Esophagus mucosa (tissue), 1 donor: ENCODE data around the gene OR5AC2. TPM values are rescaled to one million over a fixed set of nuclear protein-coding genes. Genes with fewer than 3 reads are reported as not detected.

Experiments
- ATAC-seq: fragments of 200-7000 bp; cut with Tn5 transposase; one replicate; pipeline ENCODE4 v1.9.1; 2020
- total RNA-seq: library from RNA; stranded (reverse); gene quantifications from one replicate; pipeline ENCODE4 v1.2.4, GENCODE V29; 2023
- donor health status: DM: yes; HTN: yes; CAD: no.

Gene OR5AC2, protein sequence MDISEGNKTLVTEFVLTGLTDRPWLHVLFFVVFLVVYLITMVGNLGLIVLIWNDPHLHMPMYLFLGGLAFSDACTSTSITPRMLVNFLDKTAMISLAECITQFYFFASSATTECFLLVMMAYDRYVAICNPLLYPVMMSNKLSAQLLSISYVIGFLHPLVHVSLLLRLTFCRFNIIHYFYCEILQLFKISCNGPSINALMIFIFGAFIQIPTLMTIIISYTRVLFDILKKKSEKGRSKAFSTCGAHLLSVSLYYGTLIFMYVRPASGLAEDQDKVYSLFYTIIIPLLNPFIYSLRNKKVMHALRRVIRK
- total RNA-seq = not detected

DNA sequence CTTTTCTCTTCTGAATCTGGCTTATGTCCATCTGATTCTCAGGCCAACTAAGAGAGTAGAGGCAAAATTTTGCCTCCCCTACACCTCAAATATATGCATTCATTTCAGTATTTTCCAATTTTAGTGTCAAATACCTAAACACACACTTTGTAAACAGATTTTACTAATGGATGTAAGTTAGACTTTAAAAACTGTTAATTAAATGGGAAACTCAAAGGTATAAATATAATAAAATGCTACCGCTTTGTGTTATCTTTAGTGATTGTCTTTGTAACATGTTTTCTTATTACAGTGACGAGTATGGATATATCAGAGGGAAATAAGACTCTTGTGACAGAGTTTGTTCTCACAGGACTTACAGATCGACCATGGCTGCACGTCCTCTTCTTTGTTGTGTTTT lies at the start of gene OR5AC2:
Gene OR5AC2, plus strand, starts transcription at position 301 of the 400 bp plus-strand sequence. Its CDS starts 0 bp downstream, at position 301.
- no peak for ATAC-seq

GRCh38 chr3:98038286-98038685 lies 48.7 kb upstream of the OR5AC2 start:
- ATAC-seq = no peak

DNA sequence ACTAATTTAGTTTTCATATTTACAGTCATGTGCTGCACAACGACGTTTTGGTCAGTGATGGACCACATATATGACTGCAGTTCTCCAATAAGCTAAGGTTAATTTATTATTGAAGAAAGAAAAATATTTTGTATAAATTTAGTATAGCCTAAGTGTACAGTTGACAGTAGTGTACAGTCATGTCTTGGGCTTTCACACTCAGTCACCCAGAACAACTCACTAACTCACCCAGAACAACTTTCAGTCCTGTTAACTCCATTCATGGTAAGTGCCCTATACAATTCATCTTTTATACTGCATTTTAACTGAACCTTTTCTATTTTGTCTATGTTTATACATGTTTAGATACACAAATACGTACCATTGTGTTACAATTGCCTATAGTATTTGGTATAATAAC lies 48.1 kb upstream of the OR5AC2 start:
- no peak for ATAC-seq

DNA sequence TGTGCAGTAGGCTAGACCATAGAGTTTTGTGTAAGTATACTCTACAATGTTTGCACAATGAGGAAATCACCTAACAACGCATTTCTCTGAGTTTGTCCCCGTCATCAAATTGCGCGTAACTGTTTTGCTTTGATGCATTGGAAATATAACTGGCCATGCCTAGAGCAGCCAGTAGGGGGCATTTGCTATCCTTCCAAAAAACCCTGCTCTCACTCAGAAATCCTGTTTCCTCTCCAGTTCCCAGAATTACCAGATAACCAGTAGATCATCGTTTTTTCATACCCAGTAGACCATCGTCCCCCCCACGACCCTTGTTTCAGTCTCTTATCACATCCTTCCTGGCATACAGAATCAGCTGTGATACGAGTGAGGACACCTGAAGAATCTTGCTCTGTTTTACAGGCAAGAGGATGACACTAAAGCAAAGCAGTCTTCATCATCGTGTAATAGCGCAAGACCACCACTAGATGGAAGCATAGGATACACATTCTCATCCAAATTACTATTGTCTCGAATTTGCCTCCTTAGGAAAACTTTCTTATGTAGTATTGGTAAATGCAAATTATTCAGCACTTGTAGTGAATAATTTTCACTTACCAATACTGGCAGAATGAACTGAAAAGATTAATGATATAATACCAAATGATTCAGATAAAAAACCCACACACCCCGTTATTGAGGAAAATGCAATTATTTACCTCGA lies 47.5 kb upstream of the OR5AC2 start:
- peak; percentile 97 for ATAC-seq

- no peak for ATAC-seq
These were observed 45.6 kb upstream of the OR5AC2 start for GRCh38 chr3:98041350-98041749.

GRCh38 chr3:98048586-98048985 lies 38.4 kb upstream of the OR5AC2 start:
- no peak for ATAC-seq

DNA sequence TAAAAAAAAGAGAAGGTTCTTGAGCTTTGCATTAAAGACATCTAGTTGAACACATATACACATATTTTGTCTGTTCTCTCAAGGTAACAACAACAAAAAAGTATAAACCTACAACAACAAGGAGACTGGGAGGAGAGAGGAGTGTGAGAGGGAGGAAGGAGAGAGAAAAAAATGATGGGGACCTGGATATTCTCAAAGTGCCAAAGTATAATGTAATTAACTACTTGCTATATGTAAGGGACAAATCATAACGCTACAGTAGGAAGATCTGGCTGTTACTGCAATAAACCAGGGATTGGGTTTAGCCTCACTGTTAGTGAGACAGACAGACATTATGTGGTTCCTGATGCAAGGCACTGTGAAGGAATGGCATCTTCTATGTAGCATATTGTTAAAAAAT lies 37.7 kb upstream of the OR5AC2 start:
- ATAC-seq = no peak

- no peak for ATAC-seq
These were observed 30.9 kb upstream of the OR5AC2 start for GRCh38 chr3:98056035-98056434.

- ATAC-seq = no peak
These were observed 29.3 kb upstream of the OR5AC2 start for GRCh38 chr3:98057631-98058030.

- no peak for ATAC-seq
These were observed 28.6 kb upstream of the OR5AC2 start for GRCh38 chr3:98058244-98058960.

GRCh38 chr3:98068824-98069223 lies 18.1 kb upstream of the OR5AC2 start:
- ATAC-seq = no peak

GRCh38 chr3:98070840-98071239 lies 16.1 kb upstream of the OR5AC2 start:
- no peak for ATAC-seq

DNA sequence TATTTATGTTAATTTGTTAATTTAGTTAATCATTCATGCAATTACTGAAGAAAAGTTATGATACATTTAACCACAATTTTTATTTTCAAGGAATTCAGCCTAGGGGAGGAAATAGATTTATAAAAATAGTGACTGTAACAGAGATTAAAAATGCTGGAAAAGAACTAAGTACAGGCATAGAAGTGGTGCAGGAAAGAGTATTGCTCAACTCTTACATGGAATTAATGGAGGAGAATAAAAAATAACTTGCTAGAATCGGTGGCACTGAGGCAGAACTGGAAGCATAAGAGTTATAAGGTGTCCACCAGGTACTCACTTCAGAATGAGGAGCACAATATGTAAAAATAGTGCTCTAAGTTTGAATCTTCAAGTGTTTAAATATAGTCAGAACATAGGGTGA lies 13.5 kb upstream of the OR5AC2 start:
- no peak for ATAC-seq

- ATAC-seq = no peak
These were observed 8.9 kb downstream of the OR5AC2 start for GRCh38 chr3:98095882-98096281.

DNA sequence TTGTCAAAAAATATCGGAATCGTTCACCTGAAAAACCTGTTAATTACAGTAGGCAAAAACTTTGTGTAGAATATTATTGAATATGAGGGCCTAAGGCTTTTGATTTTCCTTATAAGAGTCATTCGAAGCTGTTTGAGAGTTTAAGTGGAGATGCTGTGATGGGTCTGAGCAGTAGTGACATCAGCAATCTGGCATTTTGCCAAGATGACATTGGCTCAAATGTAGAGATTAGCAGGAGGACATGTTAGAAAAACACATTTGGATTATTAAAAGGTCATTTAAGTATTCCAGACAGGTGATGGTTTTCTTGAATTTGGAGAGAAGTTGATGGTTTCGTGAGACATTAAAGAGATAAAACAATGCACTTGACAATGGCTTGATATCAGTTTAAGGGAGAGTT lies 12.9 kb downstream of the OR5AC2 start:
- no peak for ATAC-seq

DNA sequence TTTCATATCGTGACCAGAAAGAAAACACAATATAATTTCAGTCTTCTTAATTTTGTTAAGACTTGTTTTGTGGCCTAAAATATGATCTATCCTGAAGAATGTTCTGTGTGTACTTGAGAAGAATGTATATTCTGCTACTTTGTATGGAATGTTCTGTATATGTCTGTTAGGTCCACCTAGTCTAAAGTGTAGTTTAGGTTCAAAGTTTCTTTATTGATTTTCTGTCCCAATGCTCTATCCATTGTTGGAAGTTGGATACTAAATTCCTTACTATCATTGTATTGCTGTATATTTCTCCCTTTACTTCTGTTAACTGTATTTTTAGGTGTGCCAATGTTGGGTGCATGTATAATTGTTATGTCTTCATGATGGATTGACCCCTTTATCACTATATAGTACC lies 21.2 kb downstream of the OR5AC2 start:
- ATAC-seq = no peak

DNA sequence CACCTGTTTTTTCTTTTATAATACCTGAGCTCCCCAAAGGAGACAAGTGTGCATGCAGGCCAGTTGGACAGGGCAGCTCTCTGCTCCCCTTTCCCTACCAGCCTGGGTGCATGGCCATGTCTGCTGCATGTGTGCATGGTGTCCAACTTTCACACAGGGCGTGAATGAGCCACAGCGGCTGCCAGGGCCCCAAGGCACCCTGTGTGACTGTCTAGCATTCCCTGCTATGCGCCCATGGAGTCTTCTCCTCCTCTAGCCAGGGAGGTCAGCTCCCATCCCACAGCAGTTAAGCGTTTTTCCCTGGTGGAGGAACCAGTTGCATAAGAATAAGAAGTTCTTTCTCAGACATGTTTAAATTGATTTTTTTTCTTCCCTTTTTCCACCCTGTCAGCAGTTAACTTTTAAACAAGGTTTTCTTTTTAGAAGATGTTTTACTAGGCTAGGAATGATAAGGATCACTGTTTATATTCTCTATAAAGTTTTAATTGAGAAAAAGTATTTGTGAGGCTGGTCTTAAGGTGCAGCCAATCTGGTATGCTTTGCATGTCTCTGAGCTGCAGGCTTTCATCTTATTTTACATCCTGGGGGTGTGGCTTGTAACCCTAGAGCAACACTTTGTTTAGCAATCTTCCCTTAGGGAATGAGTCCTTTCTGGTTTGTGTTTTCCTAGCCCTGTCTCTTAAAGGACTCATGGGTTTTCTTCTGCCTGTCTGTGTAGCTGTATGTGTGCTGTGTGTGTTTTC lies 23.0 kb downstream of the OR5AC2 start:
- no peak for ATAC-seq

- ATAC-seq = no peak
These were observed 23.6 kb downstream of the OR5AC2 start for GRCh38 chr3:98110550-98110908.

GRCh38 chr3:98114264-98114663 lies 27.3 kb downstream of the OR5AC2 start:
- ATAC-seq = no peak

DNA sequence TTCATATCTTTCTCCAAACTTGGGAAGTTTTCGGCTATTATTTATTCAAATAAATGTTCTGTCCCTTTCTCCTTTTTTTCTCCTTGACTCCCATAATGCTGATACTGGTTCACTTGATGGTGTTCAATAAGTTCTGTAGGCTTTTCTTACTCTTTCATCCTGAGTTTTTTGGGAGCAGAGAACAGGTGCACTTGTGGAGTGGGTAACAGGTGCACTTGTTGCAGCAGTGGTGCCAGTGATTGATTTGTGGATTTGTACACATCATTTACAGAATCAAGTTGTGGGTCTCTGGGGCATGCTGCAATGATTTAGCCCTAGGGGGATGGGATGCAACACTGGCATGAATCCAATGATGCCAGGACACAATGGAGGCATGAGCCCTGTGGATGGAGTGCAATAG lies 28.7 kb downstream of the OR5AC2 start:
- no peak for ATAC-seq

DNA sequence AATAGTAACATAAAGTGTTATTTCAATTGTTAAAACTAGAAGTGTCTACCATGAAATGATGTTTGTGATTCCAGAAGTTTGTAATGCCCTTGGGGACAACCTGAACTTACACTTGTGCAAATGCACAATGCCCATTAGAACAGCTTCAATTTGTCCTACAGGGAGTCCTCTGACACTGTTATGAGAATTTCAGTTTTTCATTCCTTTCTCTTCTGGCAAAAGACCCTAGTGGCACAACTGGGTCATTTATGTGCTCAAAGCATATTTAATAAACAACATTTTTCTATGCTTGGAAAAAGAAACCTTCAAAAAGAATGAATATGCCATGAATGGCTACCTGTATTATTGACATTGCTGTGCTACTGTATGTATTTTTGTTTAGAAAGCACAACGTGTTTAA lies 43.4 kb downstream of the OR5AC2 start, which contains the start of gene OR5H1:
Gene OR5H1, plus strand, starts transcription at position 301 of the 400 bp plus-strand sequence. CDS start 1,977 bp downstream, outside the sequence.
- ATAC-seq = no peak

DNA sequence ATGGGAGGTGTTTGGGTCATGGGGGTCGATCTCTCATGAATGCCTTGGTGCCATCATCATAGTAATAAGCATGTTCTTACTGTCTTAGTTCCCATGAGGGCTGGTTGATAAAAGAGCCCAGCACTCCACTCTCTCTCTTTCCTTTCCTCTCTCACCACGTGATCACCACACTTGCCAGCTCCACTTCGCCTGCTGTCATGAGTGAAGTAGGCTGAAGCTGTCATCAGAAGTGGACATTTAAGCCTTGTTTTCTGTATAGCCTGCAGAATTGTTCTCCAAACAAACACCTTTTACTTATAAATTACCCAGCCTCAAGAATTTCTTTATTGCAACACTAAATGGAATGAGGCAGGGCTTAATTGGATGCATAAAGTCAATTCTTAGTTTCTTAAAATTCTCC lies 49.7 kb downstream of the OR5AC2 start:
- ATAC-seq = no peak
